Activated naive CD8-positive, alpha-beta T cell treated with anti-CD3 and anti-CD28 coated beads, Interleukin-2, amount 50 U/mL, for 16 hours (primary cell): ENCODE results near the gene MAN1A1.
"Not testable (repeated sequence)": the region's sequence is repeated elsewhere in the genome, so short reads cannot be mapped to it uniquely, and the experiment has no call there.

Source experiments
- DNase-seq: peaks from one replicate; pipeline ENCODE4 v3.0.0-alpha.2; 2020; ENCODE audit warnings: low read depth, low spot score

The MAN1A1 gene

GRCh38 chr6:119306396-119306968, 43.1 kb downstream of the MAN1A1 start:
- DNase-seq, result no peak

- no peak for DNase-seq
Observed at GRCh38 chr6:119303164-119303887, 46.2 kb downstream of the MAN1A1 start.

GRCh38 chr6:119301429-119301828, 48.1 kb downstream of the MAN1A1 start:
- DNase-seq, result no peak

GRCh38 chr6:119299694-119300093, 49.9 kb downstream of the MAN1A1 start:
- no peak for DNase-seq

DNA sequence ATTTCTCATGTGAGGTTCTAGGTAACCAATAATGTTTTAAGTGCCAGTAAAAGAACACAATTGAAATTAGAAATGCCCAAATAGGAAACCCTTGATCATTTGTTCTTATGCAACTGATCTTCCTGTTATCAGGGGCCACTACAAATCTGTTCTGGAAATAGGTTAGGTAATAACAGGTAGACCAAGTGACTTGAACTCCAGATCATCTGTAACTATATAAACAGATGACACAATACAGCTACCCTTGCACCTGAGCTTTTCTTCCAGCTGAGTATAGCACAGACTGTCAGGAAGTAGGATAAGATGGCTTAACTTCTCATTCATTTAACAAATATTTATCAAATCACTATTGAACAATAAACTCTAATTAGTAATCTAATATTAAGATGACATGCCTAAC, 52.5 kb downstream of the MAN1A1 start:
- no peak for DNase-seq

DNA sequence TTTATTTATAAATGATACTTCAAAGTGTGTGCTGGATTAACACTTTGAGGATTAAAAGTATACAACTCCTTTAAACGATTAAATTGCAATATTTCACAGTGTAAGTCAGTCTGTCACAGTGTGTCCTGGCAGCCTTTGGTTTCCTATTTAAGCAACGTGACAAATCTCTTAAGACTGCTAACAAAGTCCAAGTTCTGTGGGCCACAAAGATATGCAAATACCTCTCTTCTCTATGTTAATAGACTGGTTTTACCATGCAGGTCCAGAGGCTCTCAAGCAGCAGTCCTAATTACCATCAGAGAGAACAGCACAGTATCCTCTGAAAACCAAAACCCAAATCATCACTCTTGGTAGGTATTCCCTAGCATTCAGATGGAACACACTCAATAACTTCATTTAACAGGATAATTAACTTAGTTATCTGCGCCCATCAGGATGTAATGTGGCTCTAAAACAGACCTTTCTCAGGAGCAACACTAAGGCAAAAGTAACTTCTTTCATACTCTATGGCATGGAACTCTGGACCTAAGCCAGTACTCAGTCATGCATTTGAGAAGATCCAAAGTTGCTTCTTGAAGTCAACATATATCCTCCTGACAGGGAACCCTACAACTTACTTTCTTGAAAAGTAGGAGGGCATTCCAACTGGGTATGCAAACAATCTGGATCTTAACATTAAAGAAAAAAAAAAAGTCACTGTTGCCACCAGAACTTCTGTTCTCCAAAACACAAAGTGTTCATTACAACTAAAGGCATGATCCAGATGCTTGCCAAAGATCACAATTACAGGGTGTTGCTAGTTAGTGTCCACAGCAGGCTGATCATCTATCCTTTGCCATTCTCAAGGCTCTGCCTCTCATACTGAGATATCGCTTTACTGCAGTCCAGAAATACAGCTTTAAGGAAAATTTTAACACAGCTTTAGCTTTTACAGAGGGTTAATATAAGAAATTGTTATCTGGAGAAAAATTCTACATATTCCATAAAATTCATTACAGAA, 53.2 kb downstream of the MAN1A1 start:
- no peak for DNase-seq

- no peak for DNase-seq
Observed at GRCh38 chr6:119294984-119295383, 54.6 kb downstream of the MAN1A1 start.

DNA sequence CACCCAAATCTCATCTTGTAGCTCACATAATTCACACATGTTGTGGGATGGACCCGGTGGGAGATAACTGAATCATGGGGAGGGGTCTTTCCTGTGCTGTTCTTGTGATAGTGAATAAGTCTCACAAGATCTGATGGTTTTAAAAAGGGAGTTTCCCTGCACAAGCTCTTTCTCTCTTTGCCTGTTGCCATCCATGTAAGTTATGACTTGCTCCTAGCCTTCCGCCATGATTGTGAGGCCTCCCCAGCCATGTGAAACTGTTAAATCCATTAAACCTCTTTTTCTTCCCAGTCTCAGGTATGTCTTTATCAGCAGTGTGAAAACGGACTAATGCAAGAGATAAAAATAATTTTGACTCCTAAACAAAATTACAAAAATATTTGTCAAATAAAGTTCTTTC, 58.5 kb downstream of the MAN1A1 start:
- DNase-seq, result not testable (repeated sequence)

GRCh38 chr6:119290306-119290705, 59.3 kb downstream of the MAN1A1 start:
- DNase-seq, result no peak

GRCh38 chr6:119289651-119290050, 59.9 kb downstream of the MAN1A1 start:
- DNase-seq, result no peak

DNA sequence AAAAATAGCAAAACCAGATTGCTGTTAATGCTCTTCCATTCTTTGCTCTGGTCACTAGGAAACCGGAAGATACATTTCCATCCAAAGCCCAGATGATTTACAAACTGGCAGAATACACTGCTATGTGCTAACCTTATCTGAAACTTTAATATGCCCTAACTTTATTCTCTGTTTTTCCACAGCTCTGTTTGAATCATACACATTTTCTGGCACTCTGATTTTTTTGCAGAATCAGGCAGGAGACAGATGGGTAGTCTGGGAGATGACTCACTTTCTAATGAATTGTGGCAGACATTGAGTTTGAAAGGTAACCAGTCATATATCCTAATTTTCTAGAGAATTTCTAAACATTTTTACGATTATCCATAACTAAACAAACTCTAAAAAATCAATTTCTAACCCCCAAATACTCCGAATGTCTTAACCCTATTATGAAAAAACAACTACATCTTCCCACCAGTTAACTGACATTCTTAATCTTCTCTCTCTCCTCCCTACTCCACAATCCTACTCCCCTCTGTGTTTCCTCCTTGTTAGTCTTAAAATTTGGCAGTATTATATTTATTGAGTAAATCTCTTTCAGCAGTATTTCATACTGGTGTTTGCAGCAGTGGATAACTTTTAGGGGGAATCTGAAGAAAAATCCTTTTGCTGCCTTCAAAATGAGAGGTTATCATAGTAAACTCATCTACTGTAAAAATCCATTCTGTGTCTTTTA, 63.5 kb downstream of the MAN1A1 start:
- DNase-seq, result no peak

DNA sequence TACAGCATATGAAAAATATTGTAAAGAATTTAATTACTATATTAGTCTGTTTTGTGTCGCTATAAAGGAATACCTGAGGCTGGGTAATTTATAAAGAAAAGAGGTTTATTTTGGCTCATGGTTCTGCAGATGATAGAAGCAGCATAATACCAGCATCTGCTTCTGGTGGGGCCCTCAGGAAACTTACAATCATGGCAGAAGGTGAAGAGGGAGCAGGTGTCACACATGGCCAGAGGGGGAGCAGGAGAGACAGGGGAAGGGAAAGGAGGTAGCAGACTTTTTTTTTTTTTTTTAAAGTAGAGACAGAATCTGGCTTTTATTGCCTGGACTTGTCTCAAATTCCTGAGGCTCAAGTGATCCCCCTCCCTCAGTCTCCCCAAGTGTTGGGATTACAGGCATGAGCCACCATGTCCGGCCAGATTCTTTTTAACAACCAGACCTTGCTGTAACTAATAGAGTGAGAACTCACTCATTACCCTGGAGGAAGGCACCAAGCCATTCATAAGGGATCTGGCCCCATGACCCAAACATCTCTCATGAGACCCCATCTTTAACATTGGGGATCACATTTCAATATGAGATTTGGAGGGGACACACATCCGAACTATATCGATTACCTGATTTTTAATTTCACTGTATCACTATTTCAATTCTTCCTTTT, 64.6 kb downstream of the MAN1A1 start:
- DNase-seq, result no peak

GRCh38 chr6:119283979-119284545, 65.5 kb downstream of the MAN1A1 start:
- no peak for DNase-seq

DNA sequence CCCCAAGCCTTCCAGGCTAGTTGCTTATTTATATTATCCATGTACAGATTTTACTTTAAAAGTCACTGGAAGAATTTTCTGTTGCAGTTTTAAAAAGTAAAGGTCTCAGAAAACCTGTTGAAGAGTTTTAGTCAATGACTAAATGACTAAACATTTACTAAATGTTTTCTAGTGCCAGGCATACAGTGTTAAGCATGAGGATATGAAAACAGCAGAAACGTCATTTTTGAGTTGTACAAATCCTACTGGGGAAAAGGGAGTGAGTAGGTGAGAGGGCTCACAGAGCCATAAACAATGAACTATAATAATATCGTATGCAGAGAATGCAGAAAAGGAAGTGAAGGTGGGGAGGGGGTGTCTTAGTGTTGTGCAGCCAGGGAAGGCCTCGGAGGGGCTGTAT, 66.3 kb downstream of the MAN1A1 start:
- DNase-seq, result no peak

DNA sequence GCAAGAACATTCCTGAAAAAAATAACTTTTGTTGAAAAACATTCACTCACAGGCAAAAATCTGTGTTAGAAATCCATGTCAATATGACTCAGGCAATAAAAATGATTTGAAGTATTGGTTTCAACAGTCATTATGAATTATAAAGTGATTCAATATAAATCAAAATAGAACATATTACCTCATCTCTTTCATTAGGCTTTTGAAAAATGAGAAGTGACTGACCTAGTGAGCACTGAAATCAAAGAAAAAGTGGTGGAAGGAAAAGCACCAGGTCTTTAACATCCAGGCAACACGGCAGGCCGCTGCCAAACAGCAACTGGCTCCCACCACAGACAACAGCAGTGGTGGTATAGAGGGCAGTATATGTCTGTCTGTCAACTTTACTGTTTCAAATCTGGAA, 68.9 kb downstream of the MAN1A1 start:
- DNase-seq, result no peak

DNA sequence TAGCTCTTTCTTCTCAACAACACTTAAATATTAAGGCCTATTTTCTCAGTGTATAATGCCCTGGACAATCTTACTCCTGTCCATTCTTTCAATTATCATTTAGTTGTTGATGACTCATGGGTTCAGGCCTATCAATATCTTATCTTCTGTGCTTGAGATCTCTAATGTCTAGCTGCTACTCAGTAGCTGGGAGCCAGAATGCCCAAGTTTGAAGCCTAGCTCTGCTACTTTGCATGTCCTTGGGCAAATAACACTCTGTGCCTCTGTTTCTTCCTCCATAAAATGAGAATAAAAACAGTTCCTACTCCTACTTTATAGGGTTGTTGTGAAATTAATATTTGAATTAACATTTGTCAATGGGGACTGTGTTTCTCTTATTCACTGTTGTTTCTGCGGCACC, 69.5 kb downstream of the MAN1A1 start:
- no peak for DNase-seq

DNA sequence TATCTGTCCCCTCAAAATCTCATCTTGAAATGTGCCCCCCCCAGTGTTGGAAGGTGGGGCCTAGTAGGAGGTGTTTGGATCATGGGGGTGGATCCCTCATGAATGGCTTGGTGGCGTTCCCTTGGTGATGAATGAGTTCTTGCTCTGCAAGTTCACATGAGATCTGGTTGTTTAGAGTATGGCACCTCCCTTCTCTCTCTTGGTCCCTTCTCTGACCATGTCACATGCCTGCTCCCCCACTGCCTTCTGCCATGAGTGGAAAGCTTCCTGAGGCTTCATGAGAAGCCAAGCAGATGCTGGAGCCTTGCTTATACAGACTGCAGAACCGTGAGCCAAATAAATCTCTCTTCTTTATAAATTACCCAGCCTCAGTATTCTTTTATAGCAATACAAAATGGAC, 70.9 kb downstream of the MAN1A1 start:
- no peak for DNase-seq

DNA sequence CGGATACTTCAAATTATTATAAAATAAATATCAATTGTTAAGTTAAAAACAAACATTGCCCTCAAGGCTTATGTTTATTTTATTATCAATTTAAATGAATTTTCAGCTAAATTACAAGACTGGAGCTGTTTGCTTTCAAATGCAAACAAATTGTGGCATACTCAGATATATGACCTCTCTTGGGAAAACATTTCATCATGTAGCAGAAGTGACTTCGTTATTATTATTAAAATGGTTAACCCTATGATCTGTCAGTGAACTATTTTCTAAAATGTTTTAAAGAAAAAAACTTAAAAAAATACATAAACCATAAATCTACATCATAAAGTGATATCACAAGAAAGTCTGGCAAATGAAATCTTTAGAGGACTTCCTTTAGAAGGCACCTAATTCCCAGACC, 72.5 kb downstream of the MAN1A1 start:
- no peak for DNase-seq

GRCh38 chr6:119276211-119276610, 73.3 kb downstream of the MAN1A1 start:
- no peak for DNase-seq

- DNase-seq, result no peak
Observed at GRCh38 chr6:119274197-119274595, 75.4 kb downstream of the MAN1A1 start.
